Measurements from ENCODE around the gene PIAS4.

Gene PIAS4

DNA sequence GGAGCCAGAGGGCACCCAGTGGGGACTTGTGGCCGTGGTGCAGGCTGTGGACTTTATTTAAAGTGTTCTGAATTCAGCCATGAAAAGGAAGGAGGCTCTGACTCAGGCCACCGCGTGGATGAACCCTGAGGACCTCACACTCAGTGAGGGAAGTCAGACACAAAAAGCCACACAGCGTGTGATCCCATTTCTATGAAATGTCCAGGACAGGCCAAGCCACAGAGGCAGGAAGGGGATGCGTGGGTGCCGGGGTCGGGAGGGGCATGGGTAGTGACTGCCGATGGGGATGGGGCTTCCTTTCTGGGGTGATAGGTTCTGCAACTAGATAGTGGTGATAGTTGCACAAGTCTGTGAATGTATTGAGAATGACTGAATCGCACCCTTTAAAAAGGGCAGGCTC is 67.8 kb downstream of the PIAS4 start:
- no peaks in the 10 kb centered on the region for H3K9me2 ChIP-seq (replicated peaks; ENCODE audit: control insufficient read depth, low read length)

DNA sequence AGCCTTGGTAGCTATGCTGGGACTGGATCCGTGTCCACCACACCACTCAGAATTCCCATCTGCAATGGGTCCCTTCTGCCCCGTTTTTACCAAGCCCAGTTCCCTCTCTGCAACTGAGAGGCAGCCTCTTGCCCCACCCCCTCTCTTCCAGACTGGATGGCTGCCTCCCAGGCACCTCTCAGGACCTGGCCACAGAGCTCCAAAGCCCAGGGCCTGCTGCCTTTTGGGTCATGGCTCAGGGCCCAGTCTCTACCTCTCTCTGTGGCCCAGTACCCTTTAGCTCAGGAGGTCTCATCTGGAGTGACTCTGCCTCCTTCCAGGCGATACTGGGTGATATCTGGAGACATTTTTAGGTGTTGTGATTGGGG is 69.5 kb downstream of the PIAS4 start:
- TF ChIP-seq, protein P1, sequence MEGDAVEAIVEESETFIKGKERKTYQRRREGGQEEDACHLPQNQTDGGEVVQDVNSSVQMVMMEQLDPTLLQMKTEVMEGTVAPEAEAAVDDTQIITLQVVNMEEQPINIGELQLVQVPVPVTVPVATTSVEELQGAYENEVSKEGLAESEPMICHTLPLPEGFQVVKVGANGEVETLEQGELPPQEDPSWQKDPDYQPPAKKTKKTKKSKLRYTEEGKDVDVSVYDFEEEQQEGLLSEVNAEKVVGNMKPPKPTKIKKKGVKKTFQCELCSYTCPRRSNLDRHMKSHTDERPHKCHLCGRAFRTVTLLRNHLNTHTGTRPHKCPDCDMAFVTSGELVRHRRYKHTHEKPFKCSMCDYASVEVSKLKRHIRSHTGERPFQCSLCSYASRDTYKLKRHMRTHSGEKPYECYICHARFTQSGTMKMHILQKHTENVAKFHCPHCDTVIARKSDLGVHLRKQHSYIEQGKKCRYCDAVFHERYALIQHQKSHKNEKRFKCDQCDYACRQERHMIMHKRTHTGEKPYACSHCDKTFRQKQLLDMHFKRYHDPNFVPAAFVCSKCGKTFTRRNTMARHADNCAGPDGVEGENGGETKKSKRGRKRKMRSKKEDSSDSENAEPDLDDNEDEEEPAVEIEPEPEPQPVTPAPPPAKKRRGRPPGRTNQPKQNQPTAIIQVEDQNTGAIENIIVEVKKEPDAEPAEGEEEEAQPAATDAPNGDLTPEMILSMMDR (IDR thresholded peaks at IDR 0.05; ENCODE audit: low read depth, low read length, poor library complexity, severe bottlenecking): no peak
- no peak for TF ChIP-seq EZH2phosphoT487 (IDR thresholded peaks at IDR 0.05; ENCODE audit: borderline replicate concordance, low read length)
- no peak overlapping the region for H3K4me3 ChIP-seq (ENCODE audit: low read length)
- no peak overlapping the region for H3K27ac ChIP-seq (ENCODE audit: low read depth, low read length)
- peaks cover 15% of the 10 kb centered on the region for H3K4me1 ChIP-seq (ENCODE audit: control insufficient read depth, low read length)
- 0 out of 2 replicates have a peak, but pooled peaks cover 3% of the 10 kb centered on the region for H3K27me3 ChIP-seq (ENCODE audit: control insufficient read depth, low read length)
- H4K20me1 ChIP-seq (ENCODE audit: control insufficient read depth, insufficient read depth, low read depth, low read length): no peaks in the 10 kb centered on the region
- no peak overlapping the region; the same call in 1 of the 2 replicates for H3K4me2 ChIP-seq (ENCODE audit: low read length)
- H3K9me2 ChIP-seq (replicated peaks; ENCODE audit: control insufficient read depth, low read length): no peaks in the 10 kb centered on the region
- no peaks in the 10 kb centered on the region for H3K9me3 ChIP-seq (ENCODE audit: control insufficient read depth, insufficient read depth, low read length)
- no peaks in the 10 kb centered on the region for H3F3A ChIP-seq (ENCODE audit: control insufficient read depth, insufficient read depth)
- H3K36me3 ChIP-seq (ENCODE audit: control insufficient read depth, low read length): no peaks in the 10 kb centered on the region
- H3K79me2 ChIP-seq (ENCODE audit: control insufficient read depth, low read length): no peaks in the 10 kb centered on the region

More for the DNA sequence above, 67.8 kb downstream of the PIAS4 start:
- no peaks in the 10 kb centered on the region for H4K20me1 ChIP-seq (ENCODE audit: control insufficient read depth, insufficient read depth, low read depth, low read length)
- no peak overlapping the region for H3K27ac ChIP-seq (ENCODE audit: low read depth, low read length)
- H3K4me2 ChIP-seq (ENCODE audit: low read length): no peak overlapping the region
- H3F3A ChIP-seq (ENCODE audit: control insufficient read depth, insufficient read depth): no peaks in the 10 kb centered on the region
- H3K9me3 ChIP-seq (ENCODE audit: control insufficient read depth, insufficient read depth, low read length): no peaks in the 10 kb centered on the region
- no peak for TF ChIP-seq EZH2phosphoT487 (IDR thresholded peaks at IDR 0.05; ENCODE audit: borderline replicate concordance, low read length)
- H3K4me1 ChIP-seq (ENCODE audit: control insufficient read depth, low read length): peaks cover 15% of the 10 kb centered on the region
- no peak overlapping the region for H3K4me3 ChIP-seq (ENCODE audit: low read length)
- no peaks in the 10 kb centered on the region for H3K36me3 ChIP-seq (ENCODE audit: control insufficient read depth, low read length)
- H3K27me3 ChIP-seq (ENCODE audit: control insufficient read depth, low read length): 0 out of 2 replicates have a peak, but pooled peaks cover 3% of the 10 kb centered on the region
- no peaks in the 10 kb centered on the region for H3K79me2 ChIP-seq (ENCODE audit: control insufficient read depth, low read length)

DNA sequence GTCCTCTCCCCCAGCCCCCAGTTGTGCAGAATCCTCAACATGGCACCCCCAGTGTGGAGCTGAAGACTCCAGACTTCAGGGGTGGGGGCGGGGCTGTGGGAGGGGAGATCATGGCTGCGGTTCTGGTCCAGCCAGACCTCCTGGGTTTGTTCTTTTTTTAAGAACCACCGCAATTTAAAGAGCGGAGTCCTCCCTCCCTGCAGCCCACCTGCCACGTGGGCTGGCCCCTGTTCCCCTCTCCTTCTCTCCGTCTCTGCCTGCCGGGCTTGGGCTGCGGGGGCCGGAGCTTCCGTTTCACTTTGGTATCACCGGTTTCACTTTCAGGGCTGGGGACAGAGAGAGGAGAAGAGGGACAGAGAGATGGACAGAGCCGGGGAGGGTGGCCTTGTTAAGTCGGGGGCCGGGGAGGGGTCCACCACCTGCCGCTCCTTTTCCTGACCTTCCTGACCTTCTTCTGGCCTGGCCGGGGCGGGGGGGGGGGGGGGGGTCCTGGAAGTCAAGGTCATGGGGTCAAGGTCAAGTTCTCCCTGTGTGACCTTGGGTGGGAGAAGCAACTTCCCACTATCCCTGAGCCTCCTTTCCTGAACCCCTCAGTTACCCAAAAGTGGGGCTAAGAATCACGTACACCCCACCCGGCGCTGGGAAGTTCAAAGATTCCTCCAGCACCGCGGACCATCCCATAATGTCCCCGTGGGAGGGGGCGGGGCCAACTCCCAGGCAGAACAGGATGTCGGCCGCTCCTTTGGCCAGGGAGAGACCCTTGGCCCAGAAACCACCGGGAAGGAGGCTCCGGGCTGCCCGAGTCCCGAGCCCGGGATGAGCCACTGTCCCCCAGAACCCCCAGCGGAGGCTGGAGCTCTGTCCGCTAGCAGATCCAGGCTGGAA is 70.5 kb downstream of the PIAS4 start:
- Histone ChIP-seq H3K4me2 (ENCODE audit: low read length) (peak overlapping the region; percentile 76), H4K20me1 (ENCODE audit: control insufficient read depth, insufficient read depth, low read depth, low read length) (no peaks in the 10 kb centered on the region), H3K9me3 (ENCODE audit: control insufficient read depth, insufficient read depth, low read length) (no peaks in the 10 kb centered on the region), H3K9me2 (replicated peaks; ENCODE audit: control insufficient read depth, low read length) (no peaks in the 10 kb centered on the region), H3K4me1 (ENCODE audit: control insufficient read depth, low read length) (peaks cover 15% of the 10 kb centered on the region), H3K79me2 (ENCODE audit: control insufficient read depth, low read length) (no peaks in the 10 kb centered on the region), H3K27ac (ENCODE audit: low read depth, low read length) (no peak overlapping the region), H3F3A (ENCODE audit: control insufficient read depth, insufficient read depth) (no peaks in the 10 kb centered on the region), H3K4me3 (ENCODE audit: low read length) (peak overlapping the region; percentile 70), H3K36me3 (ENCODE audit: control insufficient read depth, low read length) (no peaks in the 10 kb centered on the region), H3K27me3 (ENCODE audit: control insufficient read depth, low read length) (0 out of 2 replicates have a peak, but pooled peaks cover 3% of the 10 kb centered on the region)
- no peak for TF ChIP-seq EZH2phosphoT487 (IDR thresholded peaks at IDR 0.05; ENCODE audit: borderline replicate concordance, low read length)
- TF ChIP-seq, protein P1 (IDR thresholded peaks at IDR 0.05; ENCODE audit: low read depth, low read length, poor library complexity, severe bottlenecking): no peak

GRCh38 chr19:4080473-4080872 is 72.9 kb downstream of the PIAS4 start:
- peaks cover 23% of the 10 kb centered on the region for H3K4me1 ChIP-seq (ENCODE audit: control insufficient read depth, low read length)
- 0 out of 2 replicates have a peak, but pooled peaks cover 3% of the 10 kb centered on the region for H3K27me3 ChIP-seq (ENCODE audit: control insufficient read depth, low read length)
- H3K27ac ChIP-seq (ENCODE audit: low read depth, low read length): no peak overlapping the region
- H3K4me2 ChIP-seq (ENCODE audit: low read length): no peak overlapping the region
- H3K4me3 ChIP-seq (ENCODE audit: low read length): no peak overlapping the region
- no peaks in the 10 kb centered on the region for H3F3A ChIP-seq (ENCODE audit: control insufficient read depth, insufficient read depth)
- H3K36me3 ChIP-seq (ENCODE audit: control insufficient read depth, low read length): no peaks in the 10 kb centered on the region
- H3K9me3 ChIP-seq (ENCODE audit: control insufficient read depth, insufficient read depth, low read length): no peaks in the 10 kb centered on the region
- no peaks in the 10 kb centered on the region for H4K20me1 ChIP-seq (ENCODE audit: control insufficient read depth, insufficient read depth, low read depth, low read length)
- H3K9me2 ChIP-seq (replicated peaks; ENCODE audit: control insufficient read depth, low read length): no peaks in the 10 kb centered on the region
- H3K79me2 ChIP-seq (ENCODE audit: control insufficient read depth, low read length): no peaks in the 10 kb centered on the region
- TF ChIP-seq, protein P1 (IDR thresholded peaks at IDR 0.05; ENCODE audit: low read depth, low read length, poor library complexity, severe bottlenecking): no peak
- TF ChIP-seq EZH2phosphoT487 (IDR thresholded peaks at IDR 0.05; ENCODE audit: borderline replicate concordance, low read length): no peak
